ENCODE results near the gene PTF1A.

Gene PTF1A

DNA sequence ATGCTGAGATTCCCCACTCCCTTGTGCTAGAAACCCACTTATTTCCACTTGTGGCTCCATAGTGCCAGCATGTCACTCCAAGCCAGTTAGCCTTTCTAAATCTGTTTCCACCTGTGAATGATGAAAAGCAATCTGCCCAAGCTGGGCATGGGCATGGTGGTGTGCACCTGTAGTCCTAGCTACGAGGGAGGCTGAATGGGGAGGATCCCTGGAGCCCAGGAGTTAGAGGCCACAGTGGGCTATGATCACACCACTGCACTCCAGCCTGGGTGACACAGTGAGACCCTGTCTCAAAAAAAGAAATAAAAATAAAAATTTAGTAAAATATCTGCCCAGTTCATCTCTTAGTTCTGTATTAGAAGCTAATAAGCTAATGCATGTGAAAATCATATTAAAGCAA is 5.0 kb upstream of the PTF1A start:
- no peak for DNase-seq (ENCODE audit: low read depth)

DNA sequence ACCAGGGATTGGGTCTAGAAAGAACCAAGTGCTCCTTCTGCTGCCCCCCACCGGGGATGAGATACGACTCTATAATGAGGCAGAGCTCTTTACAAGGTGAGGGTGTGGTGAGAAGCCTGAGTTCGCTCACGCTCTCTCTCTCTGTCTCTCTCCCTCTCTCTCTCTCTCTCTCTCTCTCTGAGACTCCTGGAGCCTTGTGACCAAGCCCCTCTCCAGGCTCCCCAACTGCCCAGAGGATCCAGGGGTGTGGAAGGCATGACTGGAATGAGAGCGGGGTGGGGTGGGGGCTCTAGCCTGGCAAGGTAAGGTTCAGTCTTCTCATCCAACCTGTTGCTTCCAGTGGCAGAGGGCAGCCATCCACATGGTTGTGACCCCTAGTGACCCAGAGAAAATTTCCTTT is 3.1 kb upstream of the PTF1A start:
- DNase-seq (ENCODE audit: low read depth), result no peak

DNA sequence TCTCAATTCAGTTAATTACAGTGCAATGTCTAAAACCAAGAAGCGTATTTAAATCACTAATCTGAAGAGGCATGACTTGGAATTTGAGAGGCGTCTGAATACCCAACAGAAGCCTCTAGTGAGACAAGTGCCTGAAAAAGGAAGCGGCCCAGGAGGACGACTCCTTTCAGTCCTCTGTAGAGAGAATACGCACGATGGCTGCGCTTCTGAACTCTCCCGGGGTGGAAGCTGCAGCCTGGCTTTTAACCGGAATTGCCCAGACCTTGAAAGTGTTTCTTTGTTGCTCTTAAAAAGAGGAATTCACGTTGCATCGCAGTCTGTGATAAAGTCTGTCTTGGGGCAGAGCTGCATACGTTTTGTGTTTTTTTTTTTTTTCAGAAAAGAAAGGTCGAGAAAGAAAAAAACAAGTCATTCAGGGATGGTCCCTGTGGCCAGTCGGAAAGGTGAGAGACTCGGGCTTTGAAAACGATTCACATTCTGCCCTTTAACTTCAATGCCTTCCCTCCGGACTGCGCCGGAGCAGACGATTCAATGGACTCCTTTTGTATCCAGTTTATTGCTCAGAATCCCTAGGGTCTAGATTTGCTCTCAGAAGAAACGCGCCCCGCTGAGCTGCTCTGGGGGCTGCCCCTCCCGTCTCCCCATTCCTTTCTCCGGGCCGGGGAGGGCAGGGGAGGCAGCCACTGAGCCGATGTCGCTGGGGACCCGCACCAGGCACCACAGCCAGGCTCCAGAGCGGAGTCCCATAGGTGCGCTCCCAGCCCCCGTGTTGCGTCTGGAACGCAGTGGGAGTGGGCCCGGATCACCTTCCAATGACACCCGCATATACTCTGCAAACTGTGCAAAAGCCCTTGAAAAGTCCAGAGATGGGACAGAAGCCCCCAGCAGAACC is 994 bp upstream of the PTF1A start:
- no peak for DNase-seq (ENCODE audit: low read depth)

DNA sequence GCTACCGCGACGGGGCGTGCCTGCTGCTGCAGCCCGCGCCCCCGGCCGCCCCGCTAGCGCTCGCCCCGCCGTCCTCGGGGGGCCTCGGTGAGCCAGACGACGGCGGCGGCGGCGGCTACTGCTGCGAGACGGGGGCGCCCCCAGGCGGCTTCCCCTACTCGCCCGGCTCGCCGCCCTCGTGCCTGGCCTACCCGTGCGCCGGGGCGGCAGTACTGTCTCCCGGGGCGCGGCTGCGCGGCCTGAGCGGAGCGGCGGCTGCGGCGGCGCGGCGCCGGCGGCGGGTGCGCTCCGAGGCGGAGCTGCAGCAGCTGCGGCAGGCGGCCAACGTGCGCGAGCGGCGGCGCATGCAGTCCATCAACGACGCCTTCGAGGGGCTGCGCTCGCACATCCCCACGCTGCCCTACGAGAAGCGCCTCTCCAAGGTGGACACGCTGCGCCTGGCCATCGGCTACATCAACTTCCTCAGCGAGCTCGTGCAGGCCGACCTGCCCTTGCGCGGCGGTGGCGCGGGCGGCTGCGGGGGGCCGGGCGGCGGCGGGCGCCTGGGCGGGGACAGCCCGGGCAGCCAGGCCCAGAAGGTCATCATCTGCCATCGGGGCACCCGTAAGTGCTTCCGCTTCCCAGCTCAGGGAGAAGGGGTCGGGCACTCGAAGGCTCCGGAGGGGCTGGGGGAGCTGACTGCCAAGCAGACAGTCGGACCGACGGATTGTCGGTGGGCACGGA is 761 bp downstream of the PTF1A start:
- DNase-seq (ENCODE audit: low read depth), result no peak

DNA sequence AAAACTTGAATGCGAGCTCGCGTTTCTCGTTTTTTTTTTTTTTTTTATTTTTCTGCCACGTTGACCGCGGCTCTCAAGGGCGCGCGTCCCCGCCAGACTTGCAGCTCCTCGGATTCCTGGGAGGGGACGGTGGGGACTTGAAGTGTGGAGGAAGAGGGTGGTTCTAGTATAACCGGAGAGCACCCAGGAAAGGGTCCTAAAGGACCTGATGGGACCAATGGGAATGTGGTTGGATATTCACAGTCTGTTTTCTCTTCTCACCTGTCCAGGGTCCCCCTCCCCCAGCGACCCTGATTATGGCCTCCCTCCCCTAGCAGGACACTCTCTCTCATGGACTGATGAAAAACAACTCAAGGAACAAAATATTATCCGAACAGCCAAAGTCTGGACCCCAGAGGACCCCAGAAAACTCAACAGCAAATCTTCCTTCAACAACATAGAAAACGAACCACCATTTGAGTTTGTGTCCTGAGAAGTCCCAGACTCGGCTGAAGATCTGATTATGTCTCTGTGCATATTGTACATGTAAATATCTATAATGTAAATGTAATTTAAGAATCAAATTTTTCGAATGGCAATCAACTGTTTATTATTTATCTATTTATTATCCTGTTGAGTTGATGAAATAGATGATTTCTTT is 1.4 kb downstream of the PTF1A start:
- DNase-seq (ENCODE audit: low read depth), result no peak

DNA sequence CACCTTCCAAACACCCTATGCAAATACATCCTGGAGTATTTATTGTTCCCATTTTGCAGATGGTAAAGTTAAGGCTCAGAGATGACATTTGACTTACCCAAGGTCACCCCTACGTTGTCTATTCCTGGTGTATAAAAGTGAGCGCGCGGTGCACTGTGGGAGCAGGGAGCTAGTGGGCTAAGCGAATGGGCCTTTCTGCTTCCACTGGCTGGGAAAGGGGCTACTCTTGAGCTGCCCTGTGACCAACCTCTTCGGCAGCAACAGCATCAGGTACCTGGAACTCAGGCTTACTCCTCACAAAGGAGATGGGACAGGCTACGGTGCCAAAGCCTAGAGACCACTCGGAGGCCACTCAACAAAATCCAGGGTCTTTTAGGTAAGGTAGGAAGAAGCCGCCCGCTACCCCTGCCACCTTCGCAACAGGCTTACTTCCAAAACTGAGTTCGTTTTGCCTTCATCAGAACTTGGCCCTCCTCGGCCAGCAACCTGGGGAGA is 2.4 kb downstream of the PTF1A start:
- DNase-seq (ENCODE audit: low read depth), result no peak

DNA sequence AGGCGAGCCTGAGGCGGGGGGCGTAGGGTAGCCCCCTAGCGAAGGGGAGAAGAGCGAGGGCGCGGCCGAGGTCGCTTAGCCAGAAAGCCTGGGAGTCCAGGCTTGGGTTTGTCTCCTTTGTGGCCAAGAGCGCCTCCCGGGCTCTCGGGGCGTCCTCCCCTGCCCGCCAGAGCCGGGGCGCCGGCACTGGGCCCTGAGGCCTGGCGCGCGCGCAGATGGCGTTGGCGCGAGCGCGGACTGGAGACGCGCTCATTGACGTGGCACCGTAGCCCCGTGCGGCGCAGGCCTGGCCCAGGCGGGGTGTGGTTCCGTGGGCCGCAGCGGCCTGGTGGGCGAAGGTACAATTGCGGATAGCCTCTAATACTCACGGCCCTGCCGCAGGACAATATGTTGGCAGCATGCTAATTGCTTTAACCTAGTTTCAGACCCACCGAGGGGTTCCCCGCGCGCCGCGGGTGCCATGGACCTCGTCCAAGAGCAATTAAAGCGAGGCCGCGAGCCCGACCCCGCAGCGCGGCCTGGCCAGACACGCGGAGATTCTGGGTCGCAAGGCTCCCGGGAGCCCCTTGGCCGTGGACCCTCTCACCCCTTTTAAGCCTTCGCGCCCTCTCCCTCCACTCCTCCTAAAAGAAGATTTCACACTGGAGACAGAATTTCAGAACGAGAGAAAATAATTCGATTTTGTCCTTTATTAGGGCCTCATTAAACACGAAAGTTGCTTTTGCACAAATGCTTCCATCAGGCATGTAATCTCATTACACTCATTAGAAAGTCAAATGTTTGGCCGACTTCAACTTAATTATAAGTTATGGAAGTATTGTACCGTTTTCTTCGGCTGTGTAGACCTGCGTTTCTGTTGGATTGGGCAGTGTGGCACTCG is 3.1 kb downstream of the PTF1A start:
- DNase-seq (ENCODE audit: low read depth), result no peak

DNA sequence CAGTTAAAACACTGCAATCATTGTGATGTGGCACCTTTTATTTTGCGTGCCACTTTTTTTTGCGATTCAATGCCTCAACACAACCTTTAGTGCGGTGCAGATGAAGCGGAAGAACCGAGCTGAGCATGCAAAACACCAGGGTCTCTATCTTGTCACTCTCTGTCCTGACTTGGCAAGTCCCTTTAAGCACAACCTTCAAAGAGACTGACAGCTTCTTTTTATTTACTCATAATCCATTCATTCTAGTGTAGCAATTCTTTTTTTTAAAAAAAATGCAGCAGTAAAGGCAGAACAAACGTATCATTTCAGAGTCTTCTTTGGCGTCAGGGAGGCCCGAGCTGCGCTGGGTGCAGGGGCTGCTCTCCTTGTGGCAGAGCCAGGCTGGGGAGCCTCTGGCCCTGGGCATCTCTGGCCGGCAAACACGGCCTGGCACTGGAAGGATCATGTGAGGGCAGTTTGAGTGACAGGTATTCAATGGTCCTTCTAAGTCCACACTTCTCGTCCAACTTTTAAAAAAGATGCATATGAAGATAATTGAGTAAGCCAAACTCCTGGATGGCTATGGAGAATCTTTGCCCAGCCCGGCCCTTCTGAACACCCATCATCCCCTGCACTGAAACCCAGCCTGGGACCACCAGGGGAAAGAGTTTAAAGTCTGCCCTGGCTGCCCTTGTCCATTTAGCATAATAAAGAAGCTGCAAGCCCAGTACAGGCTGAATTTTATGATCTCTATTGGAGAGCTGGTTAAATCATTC is 3.9 kb downstream of the PTF1A start:
- DNase-seq (ENCODE audit: low read depth), result no peak

DNA sequence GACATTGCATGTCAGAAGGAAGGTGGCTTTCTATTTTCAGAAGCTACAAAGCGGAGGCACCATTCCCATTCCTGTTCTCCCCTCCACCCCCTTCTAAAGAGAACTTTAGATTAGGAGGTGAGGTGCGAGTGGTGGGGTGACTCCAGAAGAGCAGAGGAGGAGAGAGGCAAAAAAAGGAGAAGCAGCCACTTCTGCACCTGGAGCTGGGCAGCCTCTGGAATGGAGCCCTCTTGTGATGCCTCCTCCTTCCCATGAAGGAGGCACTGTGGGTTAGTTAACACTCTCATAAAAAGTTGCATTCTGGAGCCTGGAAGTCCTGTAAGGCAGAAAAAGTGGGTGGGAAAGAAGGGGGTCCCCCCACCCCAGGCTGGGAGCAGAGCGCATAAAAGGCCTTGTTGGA is 4.8 kb downstream of the PTF1A start:
- no peak for DNase-seq (ENCODE audit: low read depth)

DNA sequence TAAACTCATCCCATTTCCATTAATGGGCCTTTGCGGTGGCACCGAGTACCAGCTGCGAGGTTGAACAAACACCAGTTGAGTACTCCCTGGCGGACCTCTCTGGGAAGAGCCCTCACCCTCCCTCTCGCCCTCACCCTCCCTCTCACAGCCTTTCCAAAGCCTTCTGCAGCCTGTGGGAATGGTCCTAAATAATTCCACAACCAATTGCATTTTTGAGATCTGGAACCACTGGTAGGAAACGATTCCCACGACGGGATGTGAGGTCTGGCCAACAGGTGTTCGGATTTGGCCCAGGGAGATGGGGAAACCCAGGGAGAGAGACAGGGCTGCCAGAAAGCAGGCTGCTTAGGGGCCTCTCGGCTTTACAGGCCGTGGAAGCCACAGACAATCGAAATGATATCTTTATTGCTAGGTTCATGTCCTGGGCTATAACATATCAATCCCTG is 5.3 kb downstream of the PTF1A start:
- DNase-seq (ENCODE audit: low read depth), result no peak

DNA sequence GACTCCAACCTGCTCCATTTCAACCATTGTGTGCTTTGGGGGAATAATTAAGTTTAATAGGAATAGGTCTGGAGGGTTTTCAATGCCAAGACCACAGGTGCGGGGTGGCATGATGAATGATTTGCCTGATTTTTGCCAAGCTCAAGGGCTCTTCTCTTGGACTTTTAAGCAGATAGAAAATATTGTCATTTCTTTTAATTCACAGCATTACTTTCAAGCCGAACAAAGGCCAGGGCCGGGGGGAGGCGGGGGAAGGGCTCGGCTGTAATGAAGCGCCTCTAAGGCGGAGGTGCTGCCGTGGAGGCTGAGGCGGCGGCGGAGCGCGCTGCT is 6.5 kb downstream of the PTF1A start:
- DNase-seq (ENCODE audit: low read depth), result no peak

DNA sequence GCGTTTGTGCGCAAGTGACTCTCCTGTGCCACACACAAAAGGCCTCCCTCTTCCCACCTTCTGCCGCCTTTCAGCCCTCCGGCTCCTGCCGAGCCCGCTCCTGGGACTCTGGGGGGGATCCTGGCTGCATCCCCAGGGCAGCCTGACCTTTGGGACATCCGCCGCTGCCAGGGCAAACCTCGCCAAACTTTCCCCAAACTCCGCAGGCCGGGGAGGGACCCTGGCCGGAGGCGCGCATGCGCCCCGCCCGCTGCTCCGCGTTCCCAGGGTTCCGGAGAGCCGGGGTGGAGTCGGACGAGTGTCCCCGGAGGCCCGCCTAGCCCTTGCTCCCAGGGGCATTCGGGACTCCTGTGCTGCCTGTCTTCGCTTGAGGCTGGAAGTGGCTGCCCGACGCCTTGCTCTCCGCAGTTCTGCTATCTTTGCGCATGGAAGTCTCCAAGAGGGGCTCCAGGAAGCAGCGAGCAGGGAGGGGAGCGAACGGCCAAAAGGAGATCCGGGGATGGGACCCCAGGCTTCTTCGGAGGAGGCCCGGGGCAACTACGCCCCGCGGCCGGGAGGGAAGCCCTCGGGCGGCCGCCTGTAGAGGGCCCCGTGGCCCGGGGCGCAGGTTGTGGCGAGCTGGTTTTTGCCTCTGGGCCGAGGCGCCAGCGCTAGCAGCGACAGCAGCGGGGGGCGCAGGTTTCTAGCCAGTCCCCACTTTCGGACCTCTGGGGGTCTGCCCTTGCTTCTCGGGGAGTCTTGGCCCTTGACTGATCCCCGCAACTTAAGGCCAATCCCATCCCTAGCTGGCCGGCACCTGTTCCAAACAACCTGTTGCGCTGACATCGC is 7.0 kb downstream of the PTF1A start:
- no peak for DNase-seq (ENCODE audit: low read depth)

DNA sequence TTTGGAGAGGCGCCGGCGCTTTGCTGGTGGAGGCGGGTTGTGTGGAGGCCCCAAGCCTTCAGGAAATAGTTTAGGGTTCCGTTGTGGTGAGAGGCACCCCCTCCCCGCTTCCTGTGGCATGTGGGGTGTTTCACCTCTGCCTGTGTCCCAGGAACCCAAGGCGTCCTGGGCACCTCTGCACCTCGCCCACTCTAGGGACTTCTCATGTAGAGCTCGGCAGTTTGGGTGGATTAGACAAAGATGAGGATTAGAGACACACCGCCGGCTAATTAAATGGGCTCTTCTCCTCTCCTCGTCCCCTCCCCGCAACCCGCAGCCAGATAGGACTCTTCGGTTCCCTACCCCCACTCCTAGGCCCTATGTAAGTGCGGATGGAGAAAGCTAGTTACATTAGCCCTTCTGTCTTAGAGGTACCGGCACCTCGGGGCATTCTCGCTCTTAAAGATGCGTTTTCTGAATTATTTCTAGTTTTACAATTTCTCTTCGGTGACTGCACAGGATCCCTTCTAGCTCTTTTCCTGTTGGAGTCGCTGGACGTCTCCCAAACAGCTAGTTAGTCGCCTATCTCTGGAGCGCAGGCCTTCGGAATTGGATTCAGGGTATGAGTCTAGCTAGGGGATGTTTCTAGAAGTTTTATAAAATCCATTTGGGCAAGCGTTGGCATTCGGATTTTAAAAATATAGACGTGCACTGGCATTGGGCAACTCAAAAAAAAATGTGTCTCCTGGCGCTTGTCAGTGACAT is 7.8 kb downstream of the PTF1A start:
- DNase-seq (ENCODE audit: low read depth), result no peak

DNA sequence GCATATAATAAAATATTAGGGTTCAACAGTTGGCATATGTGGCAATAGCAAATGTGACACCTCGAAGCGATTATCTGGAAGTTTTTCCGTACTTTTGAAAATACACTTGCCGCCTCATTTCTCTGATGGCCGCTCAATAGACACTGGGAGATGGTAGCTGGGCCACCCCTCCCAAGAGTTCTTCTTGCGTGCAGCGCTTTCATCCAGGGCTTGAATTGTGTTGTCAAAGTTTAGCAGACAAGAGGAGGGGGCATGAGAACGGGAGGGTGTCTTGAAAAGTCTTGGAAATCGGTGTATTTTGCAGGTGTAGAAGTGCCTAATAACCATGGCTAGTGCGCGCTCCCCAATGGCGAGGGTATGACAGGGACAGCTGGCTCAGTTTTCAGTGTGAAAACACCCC is 8.5 kb downstream of the PTF1A start:
- no peak for DNase-seq (ENCODE audit: low read depth)

DNA sequence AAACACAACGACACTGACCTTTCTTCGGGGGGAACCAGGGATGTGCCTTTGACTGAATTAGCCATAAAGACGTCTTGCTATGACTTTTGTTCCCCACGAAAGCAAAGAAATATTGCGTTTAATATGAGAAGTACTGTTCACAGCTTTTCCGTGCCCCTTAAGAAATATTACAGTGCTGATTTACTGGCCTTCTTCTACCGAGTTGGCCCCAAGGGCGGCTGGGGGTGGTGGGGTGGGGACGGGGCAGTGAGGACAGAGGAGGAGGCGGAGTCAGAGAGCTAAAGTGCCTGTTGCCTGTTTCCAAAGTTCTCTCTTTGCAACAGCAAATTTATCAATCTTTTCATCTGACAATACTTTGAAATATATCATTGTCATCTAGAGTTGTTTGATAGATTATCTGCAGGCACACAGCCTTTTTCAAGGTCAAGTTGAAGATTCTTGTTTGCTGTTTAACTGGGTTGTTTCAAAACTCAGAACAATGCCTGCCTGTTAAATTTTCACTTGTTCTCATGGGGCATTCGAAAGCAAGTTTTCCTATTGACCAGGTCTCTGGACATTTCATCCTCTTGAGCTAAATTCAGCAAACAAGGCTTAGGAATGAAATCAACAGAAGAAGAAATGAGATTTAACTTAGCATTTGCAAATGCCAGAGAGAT is 9.0 kb downstream of the PTF1A start:
- no peak for DNase-seq (ENCODE audit: low read depth)

DNA sequence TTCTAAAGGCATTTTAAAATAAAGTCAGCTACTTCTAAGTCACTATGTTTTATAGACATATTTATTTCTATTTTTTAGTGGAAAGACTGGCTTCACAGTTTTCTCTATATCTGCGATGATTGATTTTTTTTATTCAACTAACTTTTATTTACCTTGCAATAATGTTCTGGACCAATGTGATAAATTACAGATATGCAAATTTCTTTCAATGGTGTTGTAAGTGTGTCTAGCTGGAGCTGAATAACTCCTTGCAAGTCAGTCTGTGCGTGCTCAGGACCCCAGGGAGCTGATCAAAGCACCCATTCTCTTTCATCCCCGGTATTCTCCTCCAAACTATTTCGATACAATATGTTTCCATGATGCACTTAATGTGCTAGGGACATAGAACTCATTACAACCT is 9.7 kb downstream of the PTF1A start:
- no peak for DNase-seq (ENCODE audit: low read depth)

DNA sequence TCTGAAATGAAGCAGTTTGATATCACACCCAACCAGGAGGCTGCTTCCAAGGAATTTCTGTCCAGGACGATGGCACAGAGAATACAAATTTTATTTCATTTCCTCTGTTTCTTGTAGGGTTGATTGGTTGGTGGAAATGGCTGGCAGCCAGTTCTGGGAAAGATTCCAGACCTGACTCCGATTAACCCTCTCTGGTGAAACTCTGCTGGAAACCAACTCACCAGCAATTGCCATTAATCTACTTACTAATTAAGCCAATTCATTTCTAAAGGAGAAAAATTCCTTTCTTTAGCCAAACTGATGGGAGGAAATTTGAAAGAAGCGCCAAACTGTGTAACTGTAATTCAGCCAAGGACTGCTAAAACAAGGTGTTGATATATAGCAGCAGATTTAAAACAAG is 10.7 kb downstream of the PTF1A start:
- no peak for DNase-seq (ENCODE audit: low read depth)

DNA sequence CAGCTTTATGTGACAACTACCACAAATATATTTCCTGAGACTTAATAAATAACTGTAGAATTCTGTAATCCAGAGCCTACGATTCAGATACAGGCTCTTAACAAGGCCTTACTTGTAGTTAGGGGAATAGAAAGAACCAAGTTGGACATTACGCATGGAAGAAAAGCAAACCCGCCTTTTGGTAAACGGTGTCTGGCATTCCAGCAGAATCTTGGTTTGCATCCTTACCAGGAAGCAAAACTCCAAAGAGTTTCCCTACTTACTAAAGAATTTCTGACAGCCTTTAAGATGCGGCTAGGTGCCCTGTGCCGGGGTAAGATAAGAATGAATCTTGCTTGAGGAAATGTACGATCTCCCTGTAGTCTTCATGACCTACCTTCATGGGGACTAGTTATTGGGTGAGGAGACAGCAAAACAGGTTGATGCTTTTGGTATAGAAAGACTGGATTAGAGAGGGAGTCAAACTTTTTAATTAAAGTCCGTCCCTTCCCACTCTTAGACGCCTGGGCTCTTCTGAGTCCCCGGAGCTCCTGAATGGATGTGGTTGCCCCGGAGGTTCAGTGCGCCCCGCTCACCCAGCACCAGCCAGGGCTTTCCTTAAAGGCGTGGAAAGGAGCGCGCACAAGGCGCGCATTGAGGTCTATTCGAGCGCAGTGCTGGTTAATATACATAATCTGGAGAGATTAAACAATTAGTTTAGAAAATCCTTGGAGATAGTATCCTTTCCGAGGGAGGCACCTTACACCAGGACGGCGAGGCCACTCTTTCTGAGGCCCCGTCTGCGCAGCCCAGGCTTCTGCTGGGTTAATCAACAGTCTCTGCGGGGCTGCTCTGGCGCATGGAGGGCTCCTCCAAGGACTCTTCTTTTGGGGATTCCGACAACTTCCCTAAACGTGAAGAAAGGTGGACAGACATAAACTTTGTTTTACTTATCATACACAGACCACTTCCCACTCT is 11.5 kb downstream of the PTF1A start:
- DNase-seq (ENCODE audit: low read depth), result no peak

Measured in T follicular helper cell (primary cell).